CD4-positive, alpha-beta memory T cell (primary cell): ENCODE results near the gene HOATZ. TPM values are rescaled to one million over a fixed set of nuclear protein-coding genes. Genes with fewer than 3 reads are reported as not detected.

Experiments used
- CTCF ChIA-PET: fragments of 350-600 bp; sonication (Branson Sonifier 250); formaldehyde crosslinking; loops from one replicate; lab custom pipeline; 2021; ENCODE audit warnings: inconsistent platforms; ENCODE audit not compliant: partially characterized antibody; lab: Charles Lee
- POLR2A ChIA-PET: fragments of 350-600 bp; sonication (Branson Sonifier 250); formaldehyde crosslinking; loops from one replicate; lab custom pipeline; 2021; ENCODE audit not compliant: partially characterized antibody; lab: Charles Lee
- DNase-seq, 5 donors: peaks; one replicate each; pipeline versions ENCODE4 v3.0.0 to v3.0.0-alpha.2; 2020 to 2022; ENCODE audit warnings: mixed read lengths in 1 of 5
- H3K27ac ChIP-seq: one replicate; pipeline ENCODE4 v1.7.0; 2013; ENCODE audit warnings: low read depth, low read length
- H3K27me3 ChIP-seq: 2 replicates; pipeline ENCODE4 v1.7.0; 2013; ENCODE audit warnings: mild to moderate bottlenecking, low read length, moderate library complexity; ENCODE audit not compliant: insufficient read depth
- H3K36me3 ChIP-seq: 2 replicates; pipeline ENCODE4 v1.7.0; 2013; ENCODE audit warnings: mild to moderate bottlenecking, low read length, moderate library complexity; ENCODE audit not compliant: insufficient read depth
- H3K4me1 ChIP-seq: 2 replicates; pipeline ENCODE4 v1.7.0; 2013; ENCODE audit warnings: mild to moderate bottlenecking, low read length, moderate library complexity; ENCODE audit not compliant: insufficient read depth
- H3K4me3 ChIP-seq, 2 donors: one replicate each; pipeline ENCODE4 v1.7.0; 2013; ENCODE audit warnings: low read length in 2 of 2, mild to moderate bottlenecking in 1 of 2
- H3K9me3 ChIP-seq, 2 donors: one replicate each; pipeline ENCODE4 v1.7.0; 2013; ENCODE audit warnings: low read length in 2 of 2, control low read depth in 1 of 2; ENCODE audit not compliant: control insufficient read depth in 1 of 2
- H3K27ac Mint-ChIP-seq, 7 donors: one replicate each; pipeline ENCODE4 v1.8.0; 2020 to 2021; ENCODE audit warnings: mixed read lengths in 7 of 7, mild to moderate bottlenecking in 6 of 7, inconsistent platforms in 3 of 7, moderate library complexity in 3 of 7
- H3K27me3 Mint-ChIP-seq, 2 donors: one replicate each; pipeline ENCODE4 v1.8.0; 2020 to 2021; ENCODE audit warnings: mixed read lengths in 2 of 2
- H3K36me3 Mint-ChIP-seq, 2 donors: one replicate each; pipeline ENCODE4 v1.8.0; 2020 to 2021; ENCODE audit warnings: mixed read lengths in 2 of 2, inconsistent platforms in 1 of 2, mild to moderate bottlenecking in 1 of 2
- H3K4me1 Mint-ChIP-seq, 4 donors: one replicate each; pipeline ENCODE4 v1.8.0; 2020 to 2021; ENCODE audit warnings: mixed read lengths in 4 of 4, mild to moderate bottlenecking in 1 of 4
- H3K4me3 Mint-ChIP-seq, 8 donors: one replicate each; pipeline ENCODE4 v1.8.0; 2020 to 2021; ENCODE audit warnings: mixed read lengths in 8 of 8, mild to moderate bottlenecking in 7 of 8, moderate library complexity in 6 of 8, inconsistent platforms in 3 of 8
- H3K9me3 Mint-ChIP-seq, 8 donors: one replicate each; pipeline ENCODE4 v1.8.0; 2020 to 2021; ENCODE audit warnings: mixed read lengths in 8 of 8, mild to moderate bottlenecking in 5 of 8, inconsistent platforms in 3 of 8, moderate library complexity in 1 of 8
- intact Hi-C: fragments of 100-400 bp; cut with micrococcal nuclease; formaldehyde crosslinking; loops from one replicate; pipeline ENCODE4 v1.15.1; 2023
- polyA plus RNA-seq, 2 donors: library from polyadenylated mRNA; unstranded; fragments of 300-500 nt; fragmentation: Illumina TruSeq; gene quantifications; one replicate each; pipeline ENCODE4 v1.2.3, GENCODE V29; 2021
- total RNA-seq, 2 experiments: library from RNA; stranded (reverse); gene quantifications; one replicate each; pipeline ENCODE4 v1.2.3, GENCODE V29; 2021

The HOATZ gene
- total and polyA plus RNA-seq, 4 experiments from 2014 or later = not detected

- Histone ChIP-seq H3K4me3 (no peak overlapping the region), H3K9me3 (no peaks in the 10 kb centered on the region), H3K36me3 (no peaks in the 10 kb centered on the region), H3K27ac (no peak overlapping the region), H3K4me1 (no peaks in the 10 kb centered on the region), H3K27me3 (peaks cover 10% of the 10 kb centered on the region)
- ChIA-PET CTCF (no interaction called here), POLR2A (no interaction called here)
- no peak for DNase-seq
- intact Hi-C loops = no loop called here
- peaks cover 16 to 40% of the 10 kb centered on the region in 2 donors for H3K27me3 Mint-ChIP-seq
- no peaks in the 10 kb centered on the region for H3K36me3 Mint-ChIP-seq
- H3K9me3 Mint-ChIP-seq = peaks cover 0 to 2% (median 0%) of the 10 kb centered on the region in 8 donors
- no peak overlapping the region for H3K27ac Mint-ChIP-seq
- no peaks in the 10 kb centered on the region for H3K4me1 Mint-ChIP-seq
- H3K4me3 Mint-ChIP-seq = no peak overlapping the region
Measured at GRCh38 chr11:111548525-111548924, 33.9 kb downstream of the HOATZ start.

- Mint-ChIP-seq H3K4me1 (no peaks in the 10 kb centered on the region), H3K27me3 (peaks cover 13 to 35% of the 10 kb centered on the region in 2 donors), H3K4me3 (no peak overlapping the region), H3K9me3 (peaks cover 0 to 2% (median 0%) of the 10 kb centered on the region in 8 donors), H3K36me3 (no peaks in the 10 kb centered on the region), H3K27ac (no peak overlapping the region)
- CTCF ChIA-PET = no interaction called here
- Histone ChIP-seq H3K4me3 (no peak overlapping the region), H3K9me3 (no peaks in the 10 kb centered on the region), H3K27me3 (peaks cover 4% of the 10 kb centered on the region), H3K4me1 (no peaks in the 10 kb centered on the region), H3K27ac (no peak overlapping the region), H3K36me3 (no peaks in the 10 kb centered on the region)
- intact Hi-C loops = no loop called here
- POLR2A ChIA-PET = no interaction called here
- no peak for DNase-seq
Measured at GRCh38 chr11:111549196-111549868, 34.8 kb downstream of the HOATZ start.

GRCh38 chr11:111549869-111550203, 35.3 kb downstream of the HOATZ start:
- Histone ChIP-seq H3K27ac (no peak overlapping the region), H3K27me3 (peaks cover 4% of the 10 kb centered on the region), H3K9me3 (no peaks in the 10 kb centered on the region), H3K36me3 (no peaks in the 10 kb centered on the region), H3K4me3 (no peak overlapping the region), H3K4me1 (no peaks in the 10 kb centered on the region)
- H3K27ac Mint-ChIP-seq = no peak overlapping the region
- POLR2A ChIA-PET = no interaction called here
- CTCF ChIA-PET = no interaction called here
- no peaks in the 10 kb centered on the region for H3K4me1 Mint-ChIP-seq
- DNase-seq = no peak
- intact Hi-C loops = no loop called here
- peaks cover 0 to 2% (median 0%) of the 10 kb centered on the region in 8 donors for H3K9me3 Mint-ChIP-seq
- H3K4me3 Mint-ChIP-seq = no peak overlapping the region
- H3K27me3 Mint-ChIP-seq = peaks cover 13 to 33% of the 10 kb centered on the region in 2 donors
- no peaks in the 10 kb centered on the region for H3K36me3 Mint-ChIP-seq

GRCh38 chr11:111550258-111550657, 35.7 kb downstream of the HOATZ start:
- ChIA-PET POLR2A (no interaction called here), CTCF (interaction anchor here (1.3 kb wide), 1 partner anchor 16 kb away, joined by 4 read pairs; no protein-coding TSS in a partner anchor)
- H3K4me3 Mint-ChIP-seq = no peak overlapping the region
- peaks cover 0 to under 1% of the 10 kb centered on the region in 2 donors for H3K36me3 Mint-ChIP-seq
- Histone ChIP-seq H3K4me3 (no peak overlapping the region), H3K27ac (no peak overlapping the region), H3K4me1 (no peaks in the 10 kb centered on the region), H3K27me3 (peaks cover 4% of the 10 kb centered on the region), H3K36me3 (no peaks in the 10 kb centered on the region), H3K9me3 (no peaks in the 10 kb centered on the region)
- intact Hi-C loops = no loop called here
- H3K4me1 Mint-ChIP-seq = no peaks in the 10 kb centered on the region
- H3K9me3 Mint-ChIP-seq = peaks cover 0 to 3% (median under 1%) of the 10 kb centered on the region in 8 donors
- no peak overlapping the region for H3K27ac Mint-ChIP-seq
- no peak for DNase-seq
- H3K27me3 Mint-ChIP-seq = peaks cover 10 to 30% of the 10 kb centered on the region in 2 donors

- no peaks in the 10 kb centered on the region for H3K4me1 ChIP-seq
- H3K27ac ChIP-seq = no peak overlapping the region
- H3K4me1 Mint-ChIP-seq = no peaks in the 10 kb centered on the region
- CTCF ChIA-PET = interaction anchor here (0.7 kb wide), 1 partner anchor 12 kb away, joined by 3 read pairs; no protein-coding TSS in a partner anchor
- peaks cover 0 to 20% (median 11%) of the 10 kb centered on the region in 8 donors for H3K9me3 Mint-ChIP-seq
- intact Hi-C loops = no loop called here
- H3K36me3 Mint-ChIP-seq = peaks cover 0 to 2% of the 10 kb centered on the region in 2 donors
- H3K4me3 Mint-ChIP-seq = no peak overlapping the region
- peaks cover 6 to 15% of the 10 kb centered on the region in 2 donors for H3K27me3 Mint-ChIP-seq
- no peak overlapping the region for H3K4me3 ChIP-seq
- H3K27me3 ChIP-seq = peaks cover 4% of the 10 kb centered on the region
- no peak for DNase-seq
- H3K36me3 ChIP-seq = no peaks in the 10 kb centered on the region
- POLR2A ChIA-PET = no interaction called here
- H3K9me3 ChIP-seq = peaks cover 0 to 5% of the 10 kb centered on the region in 2 donors
- no peak overlapping the region for H3K27ac Mint-ChIP-seq
Measured at GRCh38 chr11:111554532-111554931, 40.0 kb downstream of the HOATZ start.

GRCh38 chr11:111555255-111555654, 40.7 kb downstream of the HOATZ start:
- Histone ChIP-seq H3K27ac (no peak overlapping the region), H3K4me3 (no peak overlapping the region), H3K9me3 (peaks cover 0 to 5% of the 10 kb centered on the region in 2 donors), H3K4me1 (no peaks in the 10 kb centered on the region), H3K27me3 (peaks cover 4% of the 10 kb centered on the region), H3K36me3 (no peaks in the 10 kb centered on the region)
- intact Hi-C loops = no loop called here
- H3K9me3 Mint-ChIP-seq = peaks cover 0 to 20% (median 11%) of the 10 kb centered on the region in 8 donors
- H3K27me3 Mint-ChIP-seq = peaks cover 6 to 13% of the 10 kb centered on the region in 2 donors
- no peaks in the 10 kb centered on the region for H3K4me1 Mint-ChIP-seq
- no peak overlapping the region for H3K27ac Mint-ChIP-seq
- ChIA-PET CTCF (no interaction called here), POLR2A (no interaction called here)
- DNase-seq = no peak
- H3K36me3 Mint-ChIP-seq = peaks cover 0 to 2% of the 10 kb centered on the region in 2 donors
- no peak overlapping the region for H3K4me3 Mint-ChIP-seq

GRCh38 chr11:111557425-111558111, 43.0 kb downstream of the HOATZ start:
- H3K9me3 ChIP-seq = peaks cover 0 to 5% of the 10 kb centered on the region in 2 donors
- H3K9me3 Mint-ChIP-seq = peaks cover 0 to 20% (median 11%) of the 10 kb centered on the region in 8 donors
- H3K27me3 Mint-ChIP-seq = peaks cover 2 to 5% of the 10 kb centered on the region in 2 donors
- ChIA-PET POLR2A (no interaction called here), CTCF (interaction anchor here (1.5 kb wide), 1 partner anchor 12 kb away, joined by 3 read pairs; no protein-coding TSS in a partner anchor)
- H3K4me1 ChIP-seq = no peaks in the 10 kb centered on the region
- H3K4me3 ChIP-seq = no peak overlapping the region
- H3K36me3 ChIP-seq = no peaks in the 10 kb centered on the region
- no peaks in the 10 kb centered on the region for H3K4me1 Mint-ChIP-seq
- no peaks in the 10 kb centered on the region for H3K27me3 ChIP-seq
- DNase-seq = no peak
- H3K36me3 Mint-ChIP-seq = peaks cover 0 to 2% of the 10 kb centered on the region in 2 donors
- no peak overlapping the region for H3K27ac ChIP-seq
- H3K27ac Mint-ChIP-seq = no peak overlapping the region
- H3K4me3 Mint-ChIP-seq = no peak overlapping the region
- intact Hi-C loops = no loop called here
